ENCODE results near the gene NRXN3. TPM values are rescaled to one million over a fixed set of nuclear protein-coding genes. Genes with fewer than 3 reads are reported as not detected.

Gene NRXN3
- total and polyA plus RNA-seq, 4 donors = 1.4 to 8.3 (median 4.4) TPM

DNA sequence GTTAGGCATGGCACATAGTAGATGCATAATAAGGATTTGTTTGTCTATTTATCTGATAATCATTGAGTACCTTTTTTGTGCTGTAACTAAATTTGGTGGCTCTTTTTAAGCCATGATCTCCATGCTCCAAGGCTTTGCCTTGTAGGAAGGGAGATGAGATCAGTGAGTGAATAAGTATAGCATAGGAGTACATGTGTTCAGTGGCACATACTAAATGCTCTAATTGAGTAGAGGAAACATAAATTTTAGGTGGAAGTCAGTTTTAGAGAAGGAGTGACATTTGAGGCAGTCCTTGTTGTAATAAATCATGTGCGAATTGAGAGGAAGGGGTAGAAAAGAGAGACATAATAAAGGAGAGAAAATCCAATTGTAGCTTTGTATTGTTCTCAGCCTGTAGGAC lies 482.6 kb downstream of the NRXN3 start:
- DNase-seq = no peak
- Histone ChIP-seq H3K36me3 (ENCODE audit: control insufficient read depth in 4 of 4, insufficient read depth in 4 of 4, low read length in 4 of 4) (no peaks in the 10 kb centered on the region), H3K9ac (ENCODE audit: insufficient read depth in 1 of 2, low read length in 2 of 2) (no peak overlapping the region), H3K27me3 (ENCODE audit: control insufficient read depth in 3 of 3, insufficient read depth in 3 of 3, low read length in 2 of 3) (no peaks in the 10 kb centered on the region), H3K9me3 (ENCODE audit: control insufficient read depth in 4 of 4, insufficient read depth in 3 of 4, low read length in 3 of 4) (peaks cover 0 to 4% (median 0%) of the 10 kb centered on the region in 4 donors), H3K4me3 (no peak overlapping the region), H3K27ac (ENCODE audit: low read depth in 1 of 2, low read length in 1 of 2) (no peak overlapping the region), H3K4me1 (ENCODE audit: control insufficient read depth in 5 of 5, insufficient read depth in 5 of 5, low read length in 5 of 5) (no peaks in the 10 kb centered on the region)
- no peak for ATAC-seq (ENCODE audit: insufficient read depth, low FRiP score)
- 85 to 96% methylated on average over 1 of the region's 1 CpG for WGBS, 2 donors
- TF ChIP-seq, protein P1, sequence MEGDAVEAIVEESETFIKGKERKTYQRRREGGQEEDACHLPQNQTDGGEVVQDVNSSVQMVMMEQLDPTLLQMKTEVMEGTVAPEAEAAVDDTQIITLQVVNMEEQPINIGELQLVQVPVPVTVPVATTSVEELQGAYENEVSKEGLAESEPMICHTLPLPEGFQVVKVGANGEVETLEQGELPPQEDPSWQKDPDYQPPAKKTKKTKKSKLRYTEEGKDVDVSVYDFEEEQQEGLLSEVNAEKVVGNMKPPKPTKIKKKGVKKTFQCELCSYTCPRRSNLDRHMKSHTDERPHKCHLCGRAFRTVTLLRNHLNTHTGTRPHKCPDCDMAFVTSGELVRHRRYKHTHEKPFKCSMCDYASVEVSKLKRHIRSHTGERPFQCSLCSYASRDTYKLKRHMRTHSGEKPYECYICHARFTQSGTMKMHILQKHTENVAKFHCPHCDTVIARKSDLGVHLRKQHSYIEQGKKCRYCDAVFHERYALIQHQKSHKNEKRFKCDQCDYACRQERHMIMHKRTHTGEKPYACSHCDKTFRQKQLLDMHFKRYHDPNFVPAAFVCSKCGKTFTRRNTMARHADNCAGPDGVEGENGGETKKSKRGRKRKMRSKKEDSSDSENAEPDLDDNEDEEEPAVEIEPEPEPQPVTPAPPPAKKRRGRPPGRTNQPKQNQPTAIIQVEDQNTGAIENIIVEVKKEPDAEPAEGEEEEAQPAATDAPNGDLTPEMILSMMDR (IDR thresholded peaks at IDR 0.05; ENCODE audit: control extremely low read depth, extremely low read depth) = no peak

DNA sequence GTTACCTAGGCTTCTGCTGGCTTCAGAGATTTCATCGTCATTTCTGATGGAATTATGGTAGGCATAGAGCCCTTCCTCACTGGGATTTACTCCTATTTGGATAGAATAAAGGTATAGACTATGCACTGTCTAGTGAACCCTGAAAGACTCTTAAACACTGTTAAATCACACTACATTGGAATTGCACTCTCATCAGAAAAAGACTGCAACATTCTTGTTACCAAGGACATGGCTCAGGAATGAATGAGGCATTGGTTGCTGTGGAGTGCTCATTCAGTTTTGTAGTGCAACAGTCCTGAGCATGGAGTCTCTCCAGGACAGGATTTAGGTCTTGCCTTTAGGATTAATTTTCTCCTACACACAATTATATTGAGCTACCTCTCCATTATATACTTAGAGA lies 483.0 kb downstream of the NRXN3 start:
- WGBS, 2 donors = 98 to 100% methylated on average over 1 of the region's 1 CpG
- Histone ChIP-seq H3K9ac (ENCODE audit: insufficient read depth in 1 of 2, low read length in 2 of 2) (no peak overlapping the region), H3K4me1 (ENCODE audit: control insufficient read depth in 5 of 5, insufficient read depth in 5 of 5, low read length in 5 of 5) (no peaks in the 10 kb centered on the region), H3K4me3 (no peak overlapping the region), H3K9me3 (ENCODE audit: control insufficient read depth in 4 of 4, insufficient read depth in 3 of 4, low read length in 3 of 4) (peaks cover 0 to 4% (median 0%) of the 10 kb centered on the region in 4 donors), H3K27me3 (ENCODE audit: control insufficient read depth in 3 of 3, insufficient read depth in 3 of 3, low read length in 2 of 3) (no peaks in the 10 kb centered on the region), H3K36me3 (ENCODE audit: control insufficient read depth in 4 of 4, insufficient read depth in 4 of 4, low read length in 4 of 4) (no peaks in the 10 kb centered on the region), H3K27ac (ENCODE audit: low read depth in 1 of 2, low read length in 1 of 2) (no peak overlapping the region)
- DNase-seq (no peak), ATAC-seq (ENCODE audit: insufficient read depth, low FRiP score) (no peak)
- TF ChIP-seq, protein P1 (IDR thresholded peaks at IDR 0.05; ENCODE audit: control extremely low read depth, extremely low read depth) = no peak

DNA sequence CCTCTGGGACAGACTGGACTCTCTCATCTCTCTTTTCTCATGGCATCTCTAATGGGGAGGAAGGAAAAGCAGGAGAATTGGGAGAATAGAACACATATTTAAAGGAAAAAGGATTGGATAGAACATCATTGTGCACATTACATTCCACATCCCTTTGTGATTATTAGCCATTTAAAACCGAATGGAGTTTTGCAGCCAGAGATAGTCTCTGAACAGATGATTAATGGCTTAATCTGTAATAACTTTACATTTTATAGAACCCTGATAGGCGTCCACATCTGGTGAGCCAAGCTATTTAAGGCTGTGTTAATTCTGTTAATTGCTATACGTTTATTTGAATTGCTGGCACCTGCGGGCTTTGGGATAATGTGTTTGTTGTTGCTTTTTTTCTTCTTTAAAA lies 487.3 kb downstream of the NRXN3 start:
- H3K36me3 ChIP-seq (ENCODE audit: control insufficient read depth in 4 of 4, insufficient read depth in 4 of 4, low read length in 4 of 4) = no peaks in the 10 kb centered on the region
- WGBS, 2 donors = 87% methylated on average over 4 of the region's 4 CpGs
- H3K9ac ChIP-seq (ENCODE audit: insufficient read depth in 1 of 2, low read length in 2 of 2) = no peak overlapping the region
- H3K4me1 ChIP-seq (ENCODE audit: control insufficient read depth in 5 of 5, insufficient read depth in 5 of 5, low read length in 5 of 5) = no peaks in the 10 kb centered on the region
- H3K27me3 ChIP-seq (ENCODE audit: control insufficient read depth in 3 of 3, insufficient read depth in 3 of 3, low read length in 2 of 3) = no peaks in the 10 kb centered on the region
- TF ChIP-seq, protein P1 (IDR thresholded peaks at IDR 0.05; ENCODE audit: control extremely low read depth, extremely low read depth) = no peak
- no peak overlapping the region for H3K4me3 ChIP-seq
- H3K9me3 ChIP-seq (ENCODE audit: control insufficient read depth in 4 of 4, insufficient read depth in 3 of 4, low read length in 3 of 4) = no peaks in the 10 kb centered on the region
- DNase-seq (no peak), ATAC-seq (ENCODE audit: insufficient read depth, low FRiP score) (no peak)
- no peak overlapping the region for H3K27ac ChIP-seq (ENCODE audit: low read depth in 1 of 2, low read length in 1 of 2)

DNA sequence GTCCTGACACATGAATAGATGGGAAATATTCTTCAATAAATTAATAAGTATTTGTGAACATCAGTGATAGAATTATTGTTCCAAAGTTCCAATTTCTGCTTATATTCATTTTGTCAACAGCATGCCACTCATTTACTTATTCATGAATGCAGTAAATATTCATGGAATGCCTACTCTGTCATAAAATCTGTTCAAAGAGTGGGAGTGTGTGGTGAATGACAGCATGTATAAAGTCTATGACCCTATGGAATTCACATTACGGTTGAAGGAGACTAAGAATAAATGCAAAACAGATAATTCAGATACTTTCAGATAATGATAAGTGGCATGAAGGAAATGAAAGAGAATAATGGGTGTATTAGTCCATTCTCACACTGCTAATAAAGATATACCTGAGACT lies 494.7 kb downstream of the NRXN3 start:
- TF ChIP-seq, protein P1 (IDR thresholded peaks at IDR 0.05; ENCODE audit: control extremely low read depth, extremely low read depth) = no peak
- whole genome bisulfite sequencing, 2 donors = 62 to 92% methylated on average over 1 of the region's 1 CpG
- no peaks in the 10 kb centered on the region for H3K27me3 ChIP-seq (ENCODE audit: control insufficient read depth in 3 of 3, insufficient read depth in 3 of 3, low read length in 2 of 3)

More for the DNA sequence above, 494.7 kb downstream of the NRXN3 start:
- H3K9me3 ChIP-seq (ENCODE audit: control insufficient read depth in 4 of 4, insufficient read depth in 3 of 4, low read length in 3 of 4) = no peaks in the 10 kb centered on the region
- DNase-seq (no peak), ATAC-seq (ENCODE audit: insufficient read depth, low FRiP score) (no peak)
- no peaks in the 10 kb centered on the region for H3K36me3 ChIP-seq (ENCODE audit: control insufficient read depth in 4 of 4, insufficient read depth in 4 of 4, low read length in 4 of 4)
- no peak overlapping the region for H3K4me3 ChIP-seq
- no peaks in the 10 kb centered on the region for H3K4me1 ChIP-seq (ENCODE audit: control insufficient read depth in 5 of 5, insufficient read depth in 5 of 5, low read length in 5 of 5)
- no peak overlapping the region for H3K27ac ChIP-seq (ENCODE audit: low read depth in 1 of 2, low read length in 1 of 2)
- no peak overlapping the region for H3K9ac ChIP-seq (ENCODE audit: insufficient read depth in 1 of 2, low read length in 2 of 2)

Data from lung (tissue), 12 donors.